GM23248 (cell line): ENCODE results near the gene SPDYE17. TPM values are rescaled to one million over a fixed set of nuclear protein-coding genes. Genes with fewer than 3 reads are reported as not detected.
"Not testable (repeated sequence)": the region's sequence is repeated elsewhere in the genome, so short reads cannot be mapped to it uniquely, and the experiment has no call there.

ENCODE experiments used
- DNase-seq: peaks from one replicate; pipeline ENCODE4 v3.0.0-alpha.2; 2015
- H2AFZ ChIP-seq: fragments of 200-600 bp; sonication (generic); 2 replicates; pipeline ENCODE4 v1.6.1; 2016; ENCODE audit warnings: antibody characterized with exemption
- H3F3A ChIP-seq: fragments of 200-600 bp; sonication (generic); 2 replicates; pipeline ENCODE4 v1.6.1; 2016; ENCODE audit warnings: mild to moderate bottlenecking, antibody characterized with exemption, mixed run types; ENCODE audit not compliant: insufficient read depth
- H3K27ac ChIP-seq: fragments of 200-600 bp; sonication (generic); 2 replicates; pipeline ENCODE4 v1.5.1; 2016; ENCODE audit warnings: mild to moderate bottlenecking
- H3K27me3 ChIP-seq: fragments of 200-600 bp; sonication (generic); replicated peaks from 2 replicates; pipeline ENCODE4 v1.6.1; 2016; ENCODE audit warnings: mild to moderate bottlenecking; ENCODE audit not compliant: insufficient read depth
- H3K36me3 ChIP-seq: fragments of 200-600 bp; sonication (generic); 2 replicates; pipeline ENCODE4 v1.6.1; 2016; ENCODE audit warnings: low read depth, mild to moderate bottlenecking
- H3K4me1 ChIP-seq: fragments of 200-600 bp; sonication (generic); 2 replicates; pipeline ENCODE4 v1.6.1; 2016; ENCODE audit warnings: mild to moderate bottlenecking; ENCODE audit not compliant: insufficient read depth
- H3K4me2 ChIP-seq: fragments of 200-600 bp; sonication (generic); one replicate; pipeline ENCODE4 v1.6.1; 2016; ENCODE audit warnings: mild to moderate bottlenecking; ENCODE audit not compliant: unreplicated experiment
- H3K4me3 ChIP-seq: fragments of 200-600 bp; sonication (generic); 2 replicates; pipeline ENCODE4 v1.5.1; 2016; ENCODE audit warnings: mild to moderate bottlenecking
- H3K79me2 ChIP-seq: fragments of 200-600 bp; sonication (generic); 2 replicates; pipeline ENCODE4 v1.6.1; 2016; ENCODE audit warnings: mild to moderate bottlenecking; ENCODE audit not compliant: insufficient read depth
- H3K9ac ChIP-seq: fragments of 200-600 bp; sonication (generic); 2 replicates; pipeline ENCODE4 v1.6.1; 2016; ENCODE audit warnings: mild to moderate bottlenecking
- H3K9me2 ChIP-seq: fragments of 200-600 bp; sonication (generic); 2 replicates; pipeline ENCODE4 v1.6.1; 2016; ENCODE audit warnings: mixed run types, mild to moderate bottlenecking, moderate library complexity; ENCODE audit not compliant: insufficient read depth
- H3K9me3 ChIP-seq: fragments of 200-600 bp; sonication (generic); one replicate; pipeline ENCODE4 v1.6.1; 2017; ENCODE audit warnings: low read depth
- H4K20me1 ChIP-seq: fragments of 200-600 bp; sonication (generic); 2 replicates; pipeline ENCODE4 v1.6.0; 2016; ENCODE audit not compliant: insufficient read depth
- EZH2 ChIP-seq: fragments of 200-600 bp; sonication (generic); IDR thresholded peaks from 2 replicates; pipeline ENCODE4 v1.6.1; 2018; ENCODE audit warnings: antibody characterized with exemption, mild to moderate bottlenecking; ENCODE audit not compliant: insufficient read depth, poor library complexity, severe bottlenecking
- EZH2phosphoT487 ChIP-seq: fragments of 200-600 bp; sonication (generic); IDR thresholded peaks from 2 replicates; pipeline ENCODE4 v1.6.1; 2018; ENCODE audit warnings: antibody characterized with exemption, moderate library complexity, mild to moderate bottlenecking, low read depth; ENCODE audit not compliant: insufficient read depth
- WGBS, 2 experiments: methylation state at CpG; one replicate each; pipeline ENCODE4 v1.1.6; 2015 to 2017; ENCODE audit warnings: low lambda C conversion rate in 2 of 2, low coverage in 1 of 2; ENCODE audit errors: missing lambda C conversion rate in 2 of 2; 5-methylcytosine and 5-hydroxymethylcytosine counted together
- in situ Hi-C: fragments of 300-500 bp; cut with MboI; formaldehyde crosslinking; loops from 2 replicates; pipeline ENCODE4 v1.15.0; 2020
- polyA plus RNA-seq: library from polyadenylated mRNA; unstranded; fragments of >200 nt; fragmentation: Nextera tagmentation; extraction: Ambion mirVana; gene quantifications from 2 replicates; pipeline ENCODE4 v1.2.1, GENCODE V29; 2016
- total RNA-seq: library from RNA; depleted of rRNA; stranded (reverse); fragments of >200 nt; shearing (Covaris generic); gene quantifications from 2 replicates; pipeline ENCODE4 v1.2.3, GENCODE V29; 2014

Gene SPDYE17
- total and polyA plus RNA-seq, 2 experiments from 2014 or later = not detected

GRCh38 chr7:76998285-76998589 lies 33.9 kb downstream of the SPDYE17 start:
- Histone ChIP-seq H3K79me2 (no peaks in the 10 kb centered on the region), H4K20me1 (no peaks in the 10 kb centered on the region), H3K4me3 (no peak overlapping the region), H3K4me1 (no peaks in the 10 kb centered on the region), H3K36me3 (no peaks in the 10 kb centered on the region), H2AFZ (no peak overlapping the region), H3K4me2 (no peak overlapping the region), H3K9ac (no peak overlapping the region), H3K9me2 (no peaks in the 10 kb centered on the region), H3K27ac (no peak overlapping the region), H3F3A (no peaks in the 10 kb centered on the region), H3K9me3 (no peaks in the 10 kb centered on the region), H3K27me3 (no peaks in the 10 kb centered on the region)
- TF ChIP-seq EZH2phosphoT487 = no peak
- no peak for TF ChIP-seq EZH2
- no peak for DNase-seq
- in situ Hi-C loops = no loop called here
- 91% methylated on average over 3 of the region's 3 CpGs; no CpG with 5 or more reads in 1 of the 2 experiments for WGBS, 2 experiments

GRCh38 chr7:76997381-76998284 lies 34.5 kb downstream of the SPDYE17 start:
- Histone ChIP-seq H3K36me3 (no peaks in the 10 kb centered on the region), H3K4me1 (no peaks in the 10 kb centered on the region), H3K9ac (no peak overlapping the region), H3K9me3 (no peaks in the 10 kb centered on the region), H3K4me2 (no peak overlapping the region), H3F3A (no peaks in the 10 kb centered on the region), H3K27me3 (no peaks in the 10 kb centered on the region), H3K9me2 (no peaks in the 10 kb centered on the region), H2AFZ (no peak overlapping the region), H4K20me1 (no peaks in the 10 kb centered on the region), H3K27ac (no peak overlapping the region), H3K79me2 (no peaks in the 10 kb centered on the region), H3K4me3 (no peak overlapping the region)
- 74 to 80% methylated on average over 1 to 5 of the region's 5 CpGs for WGBS, 2 experiments
- in situ Hi-C loops = no loop called here
- no peak for DNase-seq
- no peak for TF ChIP-seq EZH2
- no peak for TF ChIP-seq EZH2phosphoT487

DNA sequence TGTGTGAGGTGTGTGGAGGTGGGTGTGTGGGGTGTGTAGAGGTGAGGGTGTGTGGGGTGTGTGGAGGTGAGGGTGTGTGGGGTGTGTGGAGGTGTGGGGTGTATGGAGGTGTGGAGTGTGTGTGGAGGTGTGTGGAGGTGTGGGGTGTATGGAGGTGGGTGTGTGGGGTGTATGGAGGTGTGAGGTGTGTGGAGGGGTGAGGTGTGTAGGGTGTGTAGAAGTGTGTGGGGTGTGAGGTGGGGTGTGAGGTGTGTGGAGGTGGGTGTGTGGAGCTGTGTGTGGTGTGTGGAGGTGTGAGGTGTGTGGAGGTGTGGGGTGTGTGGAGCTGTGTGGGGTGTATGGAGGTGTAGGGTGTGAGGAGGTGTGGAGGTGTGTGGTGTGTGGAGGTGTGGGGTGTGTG lies 35.2 kb downstream of the SPDYE17 start:
- H3K79me2 ChIP-seq, in situ Hi-C loops, DNase-seq, H3K9ac ChIP-seq, H3F3A ChIP-seq, H3K9me2 ChIP-seq, H3K4me2 ChIP-seq, H3K9me3 ChIP-seq, H2AFZ ChIP-seq, H4K20me1 ChIP-seq, H3K36me3 ChIP-seq, H3K27me3 ChIP-seq, H3K27ac ChIP-seq, H3K4me1 ChIP-seq, H3K4me3 ChIP-seq: not testable (repeated sequence)

- H3K9me3 ChIP-seq, H3K27me3 ChIP-seq, H3K9me2 ChIP-seq, H3K4me3 ChIP-seq, H3K4me2 ChIP-seq, H3F3A ChIP-seq, H3K79me2 ChIP-seq, H3K4me1 ChIP-seq, in situ Hi-C loops, H3K27ac ChIP-seq, DNase-seq, H2AFZ ChIP-seq, H4K20me1 ChIP-seq, H3K36me3 ChIP-seq, H3K9ac ChIP-seq: not testable (repeated sequence)
- 82 to 90% methylated on average over 6 to 8 of the region's 13 CpGs for WGBS, 2 experiments
Observed at GRCh38 chr7:76994286-76994685, 37.9 kb downstream of the SPDYE17 start.

GRCh38 chr7:76993831-76994230 lies 38.3 kb downstream of the SPDYE17 start:
- H3F3A ChIP-seq, H3K27me3 ChIP-seq, H3K4me2 ChIP-seq, H3K27ac ChIP-seq, DNase-seq, H3K79me2 ChIP-seq, H3K4me1 ChIP-seq, H3K4me3 ChIP-seq, H2AFZ ChIP-seq, H4K20me1 ChIP-seq, H3K9me3 ChIP-seq, H3K9me2 ChIP-seq, H3K36me3 ChIP-seq, in situ Hi-C loops, H3K9ac ChIP-seq: not testable (repeated sequence)
- 91 to 94% methylated on average over 19 of the region's 19 CpGs for WGBS, 2 experiments

GRCh38 chr7:76992871-76993270 lies 39.3 kb downstream of the SPDYE17 start:
- H3K4me1 ChIP-seq, H3K9ac ChIP-seq, H3F3A ChIP-seq, H3K27ac ChIP-seq, H4K20me1 ChIP-seq, H3K27me3 ChIP-seq, H3K4me2 ChIP-seq, H3K9me3 ChIP-seq, H3K79me2 ChIP-seq, in situ Hi-C loops, DNase-seq, H3K4me3 ChIP-seq, H3K9me2 ChIP-seq, H2AFZ ChIP-seq, H3K36me3 ChIP-seq: not testable (repeated sequence)
- 90 to 91% methylated on average over 5 to 6 of the region's 7 CpGs for WGBS, 2 experiments

GRCh38 chr7:76992204-76992603 lies 40.0 kb downstream of the SPDYE17 start:
- H3K36me3 ChIP-seq, H3K9me2 ChIP-seq, H2AFZ ChIP-seq, DNase-seq, H3K27ac ChIP-seq, H3K9ac ChIP-seq, in situ Hi-C loops, H3K27me3 ChIP-seq, H3F3A ChIP-seq, H3K4me3 ChIP-seq, H3K79me2 ChIP-seq, H4K20me1 ChIP-seq, H3K9me3 ChIP-seq, H3K4me1 ChIP-seq, H3K4me2 ChIP-seq: not testable (repeated sequence)
- 88 to 89% methylated on average over 4 to 13 of the region's 18 CpGs for WGBS, 2 experiments
